HS-27A (cell line): Measurements from ENCODE around the gene WIPF2.

Source experiments
- DNase-seq: peaks from one replicate; pipeline ENCODE4 v3.0.0-alpha.2; 2012; ENCODE audit warnings: low read depth, missing footprints

The WIPF2 gene

GRCh38 chr17:40247926-40248495, 28.9 kb downstream of the WIPF2 start:
- DNase-seq = no peak

DNA sequence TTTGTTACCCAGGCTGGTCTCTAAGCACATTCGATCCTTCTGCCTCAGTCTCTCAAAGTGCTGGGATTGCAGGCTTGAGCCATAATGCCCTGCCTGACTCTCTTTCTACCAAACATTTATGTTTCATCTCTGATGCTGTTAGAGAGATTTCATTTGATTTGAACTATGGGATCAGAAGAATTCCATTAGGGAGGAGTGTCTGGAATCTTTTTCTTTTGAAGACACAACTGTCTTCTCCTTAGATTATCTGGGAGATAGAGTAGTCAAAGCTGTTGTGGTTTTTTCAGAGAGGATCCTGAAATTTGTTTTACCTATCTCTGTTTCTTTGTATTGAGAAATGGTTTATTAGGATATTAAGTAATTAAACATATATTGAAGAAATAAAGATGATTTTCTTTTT, 29.4 kb downstream of the WIPF2 start:
- no peak for DNase-seq

GRCh38 chr17:40251576-40251975, 32.5 kb downstream of the WIPF2 start:
- peak; percentile 7 for DNase-seq

DNA sequence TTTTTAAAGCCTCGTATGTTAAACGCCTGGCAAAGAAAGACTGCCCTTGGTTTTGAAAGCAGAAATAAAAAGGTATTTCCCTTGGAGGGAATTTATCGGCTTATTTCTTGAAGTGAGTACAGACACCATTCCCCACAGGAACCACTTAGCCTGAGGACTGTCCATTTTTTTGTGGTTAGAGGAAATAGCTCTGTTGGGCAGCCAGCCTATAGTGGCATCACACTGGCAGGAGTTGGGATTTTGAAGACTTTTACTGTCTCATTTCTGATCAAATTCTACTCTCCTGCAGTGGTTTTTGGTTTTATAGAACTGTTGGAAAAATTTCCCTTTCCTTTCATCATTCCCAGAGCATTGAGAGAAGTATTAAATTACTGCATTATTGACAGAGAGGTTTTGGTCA, 34.5 kb downstream of the WIPF2 start:
- DNase-seq = no peak

- DNase-seq = no peak
Observed at GRCh38 chr17:40259505-40259904, 40.4 kb downstream of the WIPF2 start.

DNA sequence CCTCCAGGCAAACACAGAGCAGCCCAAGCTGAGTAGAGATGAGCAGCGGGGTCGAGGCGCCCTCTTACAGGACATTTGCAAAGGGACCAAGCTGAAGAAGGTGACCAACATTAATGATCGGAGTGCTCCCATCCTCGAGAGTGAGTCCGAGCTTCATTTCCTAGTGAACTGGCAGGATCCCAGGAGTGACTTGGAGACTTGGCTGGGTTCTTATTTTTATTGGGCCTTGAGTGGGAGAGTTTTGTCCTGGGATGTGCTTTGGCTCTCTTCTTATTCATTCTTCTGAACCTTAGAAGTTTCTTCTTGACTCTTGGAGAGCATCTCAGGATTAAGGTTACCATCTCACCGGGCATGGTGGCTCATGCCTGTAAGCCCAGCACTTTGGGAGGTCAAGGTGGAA, 41.4 kb downstream of the WIPF2 start:
- no peak for DNase-seq

DNA sequence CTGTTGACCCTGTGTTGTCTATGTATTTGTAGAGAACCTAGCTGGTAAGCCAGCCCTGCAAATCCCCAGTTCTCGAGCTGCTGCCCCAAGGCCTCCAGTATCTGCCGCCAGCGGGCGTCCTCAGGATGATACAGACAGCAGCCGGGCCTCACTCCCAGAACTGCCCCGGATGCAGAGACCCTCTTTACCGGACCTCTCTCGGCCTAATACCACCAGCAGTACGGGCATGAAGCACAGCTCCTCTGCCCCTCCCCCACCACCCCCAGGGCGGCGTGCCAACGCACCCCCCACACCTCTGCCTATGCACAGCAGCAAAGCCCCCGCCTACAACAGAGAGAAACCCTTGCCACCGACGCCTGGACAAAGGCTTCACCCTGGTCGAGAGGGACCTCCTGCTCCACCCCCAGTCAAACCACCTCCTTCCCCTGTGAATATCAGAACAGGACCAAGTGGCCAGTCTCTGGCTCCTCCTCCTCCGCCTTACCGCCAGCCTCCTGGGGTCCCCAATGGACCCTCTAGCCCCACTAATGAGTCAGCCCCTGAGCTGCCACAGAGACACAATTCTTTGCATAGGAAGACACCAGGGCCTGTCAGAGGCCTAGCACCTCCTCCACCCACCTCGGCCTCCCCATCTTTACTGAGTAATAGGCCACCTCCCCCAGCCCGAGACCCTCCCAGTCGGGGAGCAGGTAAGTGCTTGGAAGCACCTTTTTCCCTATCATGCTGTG, 45.5 kb downstream of the WIPF2 start:
- DNase-seq = no peak

DNA sequence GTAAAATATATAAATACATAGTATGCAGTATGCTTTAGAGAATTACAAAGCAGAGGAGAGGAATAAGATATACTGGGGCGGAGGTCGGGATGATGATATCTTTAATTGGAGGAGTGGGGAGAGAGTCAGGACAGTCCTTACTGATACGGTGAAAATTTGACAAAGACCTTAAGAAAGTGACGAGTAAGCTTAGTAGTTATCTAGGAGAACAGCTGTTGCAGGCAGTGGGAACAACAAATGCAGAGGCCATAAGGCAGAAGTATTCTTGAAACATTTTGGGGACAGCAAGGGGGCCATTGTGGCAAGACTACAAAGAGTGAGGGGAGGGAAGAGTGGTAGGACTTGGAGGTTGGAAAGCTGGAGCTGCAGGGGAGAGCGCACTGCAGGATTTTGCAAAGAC, 46.2 kb downstream of the WIPF2 start:
- no peak for DNase-seq

- DNase-seq = no peak
Observed at GRCh38 chr17:40266882-40267281, 47.8 kb downstream of the WIPF2 start.

DNA sequence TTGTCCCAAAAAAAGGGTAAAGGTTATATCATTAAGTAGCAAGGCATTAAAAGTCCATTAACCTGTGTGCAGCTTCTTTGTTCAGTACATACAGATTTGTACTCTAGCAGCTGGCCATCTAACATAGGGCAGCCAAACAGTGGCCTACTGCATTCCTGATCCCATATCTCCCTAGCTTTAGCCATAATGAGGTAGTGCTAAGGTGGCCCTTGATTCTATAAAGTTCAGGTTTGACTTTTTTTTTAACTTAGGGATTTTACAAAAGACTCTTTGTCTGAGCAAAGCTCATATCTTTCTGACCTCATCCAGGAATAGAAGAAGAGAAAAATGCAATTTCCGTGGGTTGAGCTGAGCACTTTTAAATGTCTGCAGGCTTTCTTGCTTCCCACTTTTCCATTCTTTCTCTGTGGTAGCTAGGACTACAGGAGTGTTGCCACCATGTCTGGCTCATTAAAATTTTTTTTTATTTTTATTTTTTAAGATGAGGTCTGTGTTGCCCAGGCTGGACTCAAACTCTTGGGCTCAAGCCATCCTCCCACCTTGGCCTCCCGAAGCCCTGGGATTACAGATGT, 49.1 kb downstream of the WIPF2 start:
- no peak for DNase-seq

- DNase-seq = no peak
Observed at GRCh38 chr17:40278414-40278813, 59.3 kb downstream of the WIPF2 start.

GRCh38 chr17:40279402-40279801, 60.3 kb downstream of the WIPF2 start:
- no peak for DNase-seq

DNA sequence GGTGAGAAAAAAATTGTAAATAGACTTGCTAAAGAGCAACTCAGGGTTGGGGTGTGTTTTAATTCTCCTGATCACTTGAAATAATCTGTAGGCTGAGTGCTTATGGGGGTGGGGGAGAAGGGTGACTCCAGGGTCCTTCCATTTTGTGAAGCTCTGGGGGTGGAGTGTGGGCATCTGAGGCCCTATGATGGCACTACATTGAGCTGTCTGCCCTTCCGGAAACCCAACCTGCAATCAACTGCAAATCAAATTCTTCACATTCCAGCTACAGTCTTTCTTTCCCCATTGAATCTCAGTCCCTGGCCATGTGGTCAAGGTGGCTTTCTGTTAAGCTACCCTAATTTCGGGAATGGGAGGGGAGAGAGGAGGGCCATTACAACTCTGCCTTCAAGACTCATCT, 62.6 kb downstream of the WIPF2 start:
- no peak for DNase-seq

DNA sequence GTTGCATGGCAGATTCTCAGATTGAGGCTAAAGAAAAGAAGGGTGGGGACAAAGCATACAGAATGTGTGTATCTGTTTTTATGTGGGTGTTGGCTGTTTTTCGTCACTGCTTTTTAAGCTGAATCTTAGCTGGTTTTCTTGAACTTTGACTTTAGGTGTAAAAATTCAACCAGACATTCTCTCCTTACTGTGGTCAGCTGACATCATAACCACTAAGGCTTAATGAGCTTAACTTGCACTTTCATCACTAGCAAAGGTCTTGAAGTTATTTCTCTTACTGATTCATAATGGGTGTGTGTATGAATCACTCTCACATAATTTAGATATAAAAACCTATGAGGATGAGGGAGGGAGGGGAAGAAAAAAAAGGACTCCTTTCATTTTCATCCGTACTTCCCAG, 64.6 kb downstream of the WIPF2 start:
- peak; percentile 57 for DNase-seq

- DNase-seq = peak; percentile 50
Observed at GRCh38 chr17:40284085-40284713, 65.1 kb downstream of the WIPF2 start.

DNA sequence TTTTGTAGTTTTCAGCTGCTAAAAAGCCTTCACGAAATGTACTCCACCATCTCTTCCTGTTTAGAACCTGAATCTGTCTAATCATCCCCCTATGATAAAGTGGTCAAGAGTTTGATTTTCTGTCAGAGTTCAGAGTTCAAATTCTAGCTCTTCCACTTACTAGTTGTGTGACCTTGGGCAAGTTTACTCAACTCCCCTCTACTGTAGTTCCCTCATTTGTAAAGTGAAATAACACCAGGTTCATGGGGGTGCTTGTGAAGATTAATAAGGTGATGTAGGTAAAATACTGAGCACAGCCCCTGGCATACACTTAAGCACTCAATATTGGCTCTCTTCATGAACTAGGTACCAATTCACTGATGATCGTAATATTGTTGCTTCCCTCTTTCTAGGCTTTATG, 67.4 kb downstream of the WIPF2 start:
- DNase-seq = no peak

- no peak for DNase-seq
Observed at GRCh38 chr17:40287159-40287493, 68.0 kb downstream of the WIPF2 start.

- DNase-seq = peak; percentile 86
Observed at GRCh38 chr17:40287494-40288369, 68.6 kb downstream of the WIPF2 start, which contains the start of gene CDC6. CDC6 (plus strand) TSS chr17:40287879; CDS start chr17:40289421, 1,542 bp downstream.

DNA sequence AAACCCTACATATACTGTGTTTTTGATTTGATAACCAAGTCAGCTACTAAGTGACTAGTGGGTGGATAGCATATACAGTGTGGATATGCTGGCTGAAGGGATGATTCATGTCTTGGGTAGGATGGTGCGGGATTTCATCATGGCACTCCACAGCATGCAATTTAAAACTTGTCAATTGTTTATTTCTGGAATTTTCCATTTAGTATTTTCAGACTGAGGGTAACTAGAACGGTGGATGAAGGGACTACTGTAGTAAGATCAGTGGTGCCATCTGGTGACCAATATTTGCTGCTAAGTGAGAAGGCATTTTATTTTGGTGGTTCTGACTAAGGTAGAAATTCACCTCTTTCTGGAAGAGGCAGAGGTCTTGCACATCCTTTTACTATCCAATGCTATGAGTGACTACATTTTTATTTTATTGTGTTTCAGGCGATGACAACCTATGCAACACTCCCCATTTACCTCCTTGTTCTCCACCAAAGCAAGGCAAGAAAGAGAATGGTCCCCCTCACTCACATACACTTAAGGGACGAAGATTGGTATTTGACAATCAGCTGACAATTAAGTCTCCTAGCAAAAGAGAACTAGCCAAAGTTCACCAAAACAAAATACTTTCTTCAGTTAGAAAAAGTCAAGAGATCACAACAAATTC, 71.7 kb downstream of the WIPF2 start:
- DNase-seq = peak; percentile 38

DNA sequence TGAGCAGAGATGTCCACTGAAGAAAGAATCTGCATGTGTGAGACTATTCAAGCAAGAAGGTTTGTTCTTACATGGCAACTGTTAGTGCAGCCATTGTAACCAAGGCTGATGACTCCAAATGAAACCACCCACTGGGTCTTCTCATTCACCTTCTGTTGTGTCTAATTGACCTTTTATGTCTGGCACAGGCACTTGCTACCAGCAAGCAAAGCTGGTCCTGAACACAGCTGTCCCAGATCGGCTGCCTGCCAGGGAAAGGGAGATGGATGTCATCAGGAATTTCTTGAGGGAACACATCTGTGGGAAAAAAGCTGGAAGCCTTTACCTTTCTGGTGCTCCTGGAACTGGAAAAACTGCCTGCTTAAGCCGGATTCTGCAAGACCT, 72.2 kb downstream of the WIPF2 start:
- DNase-seq = no peak

GRCh38 chr17:40293363-40293762, 74.3 kb downstream of the WIPF2 start:
- DNase-seq = no peak
